Fibroblast of mammary gland (primary cell): ENCODE results near the gene IQSEC3.

Source experiments
- DNase-seq: peaks from one replicate; pipeline ENCODE4 v3.0.0-alpha.2; 2010; ENCODE audit warnings: low read depth
- H3K4me3 ChIP-seq: 2 replicates; pipeline ENCODE4 v1.5.1; 2011; ENCODE audit warnings: low read depth, mild to moderate bottlenecking, low read length, moderate library complexity; ENCODE audit not compliant: control insufficient read depth
- CTCF ChIP-seq: conservative IDR thresholded peaks from 2 replicates; pipeline ENCODE4 v1.5.1; 2011; ENCODE audit warnings: low read depth, low read length, inconsistent platforms; ENCODE audit not compliant: control insufficient read depth, insufficient read depth

Gene IQSEC3

GRCh38 chr12:193261-193660 lies 126.7 kb downstream of the IQSEC3 start:
- no peak for TF ChIP-seq CTCF
- peak; percentile 17 for DNase-seq
- H3K4me3 ChIP-seq: no peak overlapping the region

GRCh38 chr12:194276-194675 lies 127.7 kb downstream of the IQSEC3 start:
- no peak overlapping the region for H3K4me3 ChIP-seq
- DNase-seq: no peak
- TF ChIP-seq CTCF: no peak

- no peak for DNase-seq
- no peak for TF ChIP-seq CTCF
- H3K4me3 ChIP-seq: no peak overlapping the region
Observed at GRCh38 chr12:195156-195555, 128.6 kb downstream of the IQSEC3 start.

GRCh38 chr12:195951-196350 lies 129.4 kb downstream of the IQSEC3 start:
- H3K4me3 ChIP-seq: no peak overlapping the region
- no peak for TF ChIP-seq CTCF
- no peak for DNase-seq

- no peak for DNase-seq
- no peak for TF ChIP-seq CTCF
- no peak overlapping the region for H3K4me3 ChIP-seq
Observed at GRCh38 chr12:196436-196835, 129.9 kb downstream of the IQSEC3 start.

GRCh38 chr12:197347-197746 lies 130.8 kb downstream of the IQSEC3 start:
- DNase-seq: no peak
- no peak for TF ChIP-seq CTCF
- H3K4me3 ChIP-seq: no peak overlapping the region
